HG03097 (cell line): ENCODE data around the gene MPP3.

ENCODE experiments used
- ATAC-seq: cut with Tn5 transposase; IDR thresholded peaks from one replicate; pipeline ENCODE4 v1.9.1; 2021; ENCODE audit not compliant: unreplicated experiment, low FRiP score

The MPP3 gene

GRCh38 chr17:43840814-43841213 is 7.9 kb upstream of the MPP3 start:
- ATAC-seq, result no peak

GRCh38 chr17:43839670-43840108 is 6.7 kb upstream of the MPP3 start:
- ATAC-seq, result no peak

GRCh38 chr17:43834106-43834505 is 1.2 kb upstream of the MPP3 start:
- ATAC-seq, result no peak

GRCh38 chr17:43832168-43832975 is 574 bp downstream of the MPP3 start:
- ATAC-seq, result no peak

- ATAC-seq, result no peak
Observed at GRCh38 chr17:43831633-43832032, 1.3 kb downstream of the MPP3 start.

GRCh38 chr17:43830510-43831140 is 2.3 kb downstream of the MPP3 start:
- ATAC-seq, result no peak

GRCh38 chr17:43829738-43830137 is 3.2 kb downstream of the MPP3 start:
- no peak for ATAC-seq

- no peak for ATAC-seq
Observed at GRCh38 chr17:43827596-43827995, 5.3 kb downstream of the MPP3 start.

- no peak for ATAC-seq
Observed at GRCh38 chr17:43826206-43826605, 6.7 kb downstream of the MPP3 start.

- ATAC-seq, result no peak
Observed at GRCh38 chr17:43825567-43825966, 7.4 kb downstream of the MPP3 start.

GRCh38 chr17:43823350-43824084 is 9.4 kb downstream of the MPP3 start:
- ATAC-seq, result no peak

- ATAC-seq, result no peak
Observed at GRCh38 chr17:43822570-43823190, 10.3 kb downstream of the MPP3 start.

- no peak for ATAC-seq
Observed at GRCh38 chr17:43820759-43821158, 12.2 kb downstream of the MPP3 start.

- ATAC-seq, result no peak
Observed at GRCh38 chr17:43818966-43819365, 14.0 kb downstream of the MPP3 start.

GRCh38 chr17:43817826-43818225 is 15.1 kb downstream of the MPP3 start:
- ATAC-seq, result no peak

GRCh38 chr17:43816336-43817320 is 16.3 kb downstream of the MPP3 start:
- ATAC-seq, result no peak

GRCh38 chr17:43814714-43815113 is 18.2 kb downstream of the MPP3 start:
- ATAC-seq, result no peak

GRCh38 chr17:43814026-43814425 is 18.9 kb downstream of the MPP3 start:
- no peak for ATAC-seq

- no peak for ATAC-seq
Observed at GRCh38 chr17:43813386-43813785, 19.6 kb downstream of the MPP3 start.
